ENCODE measurements around the gene RHBDD3.

GRCh38 chr22:29299136-29299900 lies 31.5 kb upstream of the RHBDD3 start:
- TF ChIP-seq CTCF (IDR thresholded peaks at IDR 0.05) = no peak
- no peak for TF ChIP-seq POLR2A (IDR thresholded peaks at IDR 0.05)
